BJ (cell line): ENCODE data around the gene ST3GAL2. TPM values are rescaled to one million over a fixed set of nuclear protein-coding genes. Genes with fewer than 3 reads are reported as not detected.

Experiments
- CTCF ChIA-PET: fragments of 350-600 bp; formaldehyde crosslinking; extraction: SDS; loops from one replicate; lab custom pipeline; 2021; ENCODE audit warnings: antibody characterized with exemption, inconsistent platforms; lab: Yijun Ruan, JAX
- POLR2A ChIA-PET: fragments of 300-600 bp; sonication (Branson Sonifier 250); formaldehyde crosslinking; extraction: SDS; loops from one replicate; lab custom pipeline; 2021; ENCODE audit warnings: antibody characterized with exemption; lab: Charles Lee
- DNase-seq: peaks from one replicate; pipeline ENCODE4 v3.0.0-alpha.2; 2011; ENCODE audit warnings: low read depth
- H3K27me3 ChIP-seq: 2 replicates; pipeline ENCODE4 v1.6.0; 2011; ENCODE audit warnings: low read length; ENCODE audit not compliant: control insufficient read depth, insufficient read depth
- H3K36me3 ChIP-seq: 2 replicates; pipeline ENCODE4 v1.5.1; 2011; ENCODE audit warnings: low read length; ENCODE audit not compliant: control insufficient read depth, insufficient read depth
- H3K4me3 ChIP-seq: 2 replicates; pipeline ENCODE4 v1.5.1; 2011; ENCODE audit warnings: low read depth, mild to moderate bottlenecking, control low read depth, low read length
- polyA minus RNA-seq: library from RNA; depleted of rRNA, polyadenylated mRNA; stranded (reverse); fragments of >200 nt; gene quantifications from 2 replicates; pipeline ENCODE4 v1.2.3, GENCODE V29; 2011; rRNA and poly(A)+ RNA removed
- polyA plus RNA-seq: library from polyadenylated mRNA; depleted of rRNA; stranded (reverse); fragments of >200 nt; gene quantifications from 2 replicates; pipeline ENCODE4 v1.2.3, GENCODE V29; 2011; rRNA removed
- TF ChIP-seq, protein P1 (sequence below): IDR thresholded peaks from 2 replicates; pipeline ENCODE4 v1.5.1; 2011; ENCODE audit warnings: low read depth, mild to moderate bottlenecking, control low read depth, inconsistent platforms, low read length, moderate library complexity; ENCODE audit not compliant: insufficient read depth

ST3GAL2 gene, protein sequence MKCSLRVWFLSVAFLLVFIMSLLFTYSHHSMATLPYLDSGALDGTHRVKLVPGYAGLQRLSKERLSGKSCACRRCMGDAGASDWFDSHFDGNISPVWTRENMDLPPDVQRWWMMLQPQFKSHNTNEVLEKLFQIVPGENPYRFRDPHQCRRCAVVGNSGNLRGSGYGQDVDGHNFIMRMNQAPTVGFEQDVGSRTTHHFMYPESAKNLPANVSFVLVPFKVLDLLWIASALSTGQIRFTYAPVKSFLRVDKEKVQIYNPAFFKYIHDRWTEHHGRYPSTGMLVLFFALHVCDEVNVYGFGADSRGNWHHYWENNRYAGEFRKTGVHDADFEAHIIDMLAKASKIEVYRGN
- 20.3 and 24.7 TPM in 2 replicates for polyA plus RNA-seq
- 33.0 and 40.4 TPM in 2 replicates for polyA minus RNA-seq

- DNase-seq: peak; percentile 63
- ChIA-PET POLR2A (no interaction called here), CTCF (interaction anchor here (0.6 to 2.5 kb wide), 6 partner anchors 11 to 215 kb away, joined by 3 to 9 read pairs (median 4); no protein-coding TSS in a partner anchor)
- no peaks in the 10 kb centered on the region for H3K27me3 ChIP-seq
- H3K36me3 ChIP-seq: peaks cover 2% of the 10 kb centered on the region; the same call in 1 of the 2 replicates
- TF ChIP-seq, protein P1, sequence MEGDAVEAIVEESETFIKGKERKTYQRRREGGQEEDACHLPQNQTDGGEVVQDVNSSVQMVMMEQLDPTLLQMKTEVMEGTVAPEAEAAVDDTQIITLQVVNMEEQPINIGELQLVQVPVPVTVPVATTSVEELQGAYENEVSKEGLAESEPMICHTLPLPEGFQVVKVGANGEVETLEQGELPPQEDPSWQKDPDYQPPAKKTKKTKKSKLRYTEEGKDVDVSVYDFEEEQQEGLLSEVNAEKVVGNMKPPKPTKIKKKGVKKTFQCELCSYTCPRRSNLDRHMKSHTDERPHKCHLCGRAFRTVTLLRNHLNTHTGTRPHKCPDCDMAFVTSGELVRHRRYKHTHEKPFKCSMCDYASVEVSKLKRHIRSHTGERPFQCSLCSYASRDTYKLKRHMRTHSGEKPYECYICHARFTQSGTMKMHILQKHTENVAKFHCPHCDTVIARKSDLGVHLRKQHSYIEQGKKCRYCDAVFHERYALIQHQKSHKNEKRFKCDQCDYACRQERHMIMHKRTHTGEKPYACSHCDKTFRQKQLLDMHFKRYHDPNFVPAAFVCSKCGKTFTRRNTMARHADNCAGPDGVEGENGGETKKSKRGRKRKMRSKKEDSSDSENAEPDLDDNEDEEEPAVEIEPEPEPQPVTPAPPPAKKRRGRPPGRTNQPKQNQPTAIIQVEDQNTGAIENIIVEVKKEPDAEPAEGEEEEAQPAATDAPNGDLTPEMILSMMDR: peak; percentile 32
- H3K4me3 ChIP-seq: peak within 1 kb of the TSS; percentile 67
These were observed at the start of gene ST3GAL2 for GRCh38 chr16:70438969-70439862. ST3GAL2 (minus strand) TSS chr16:70439100; CDS start chr16:70398530, 40,570 bp downstream.

DNA sequence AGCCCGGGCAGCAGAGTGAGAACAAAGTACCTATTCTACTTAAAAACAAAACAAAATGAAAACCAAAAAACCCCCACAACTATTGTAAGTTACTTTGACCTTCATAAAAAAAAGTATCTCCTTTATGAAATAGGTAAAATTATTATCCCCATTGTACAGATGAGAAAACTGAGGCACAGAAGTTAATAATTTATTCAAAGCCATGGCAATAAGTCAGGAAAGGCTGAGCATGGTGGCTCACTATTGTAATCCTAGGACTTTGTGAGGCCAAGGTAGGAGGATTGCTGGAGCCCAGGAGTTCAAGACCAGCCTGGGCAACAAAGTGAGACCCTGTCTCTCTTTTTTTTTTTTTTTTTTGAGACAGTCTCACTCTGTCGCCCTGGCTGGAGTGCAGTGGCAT, 46.0 kb upstream of the ST3GAL2 start:
- peaks cover 18% of the 10 kb centered on the region for H3K36me3 ChIP-seq
- ChIA-PET POLR2A (no interaction called here), CTCF (interaction anchor here (1.2 kb wide), 1 partner anchor 92 kb away, joined by 3 read pairs; no protein-coding TSS in a partner anchor)

DNA sequence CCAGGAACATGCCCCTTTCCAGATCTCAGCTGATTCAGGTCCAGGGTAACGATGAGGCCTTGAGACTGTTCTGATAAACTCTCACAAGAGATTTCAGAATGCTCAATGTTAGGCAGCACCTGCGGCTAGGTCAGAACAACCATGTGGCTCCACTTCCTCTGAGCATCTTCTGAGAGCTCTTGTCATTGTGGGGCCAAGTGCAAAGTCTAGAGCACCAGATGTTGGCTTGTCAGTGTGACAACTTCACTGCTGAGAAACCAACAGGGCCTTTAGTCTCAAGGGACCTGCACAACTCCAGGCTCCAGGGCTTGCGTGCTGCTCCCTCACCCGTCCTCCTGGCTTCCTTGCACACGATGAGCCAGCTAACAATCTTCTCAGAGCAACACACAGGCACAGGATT, 44.5 kb upstream of the ST3GAL2 start:
- Histone ChIP-seq H3K4me3 (no peak overlapping the region), H3K36me3 (peaks cover 23% of the 10 kb centered on the region), H3K27me3 (no peaks in the 10 kb centered on the region)
- POLR2A ChIA-PET: no interaction called here
- TF ChIP-seq, protein P1: no peak
- CTCF ChIA-PET: interaction anchor here (0.7 to 1.5 kb wide), 2 partner anchors 8 to 26 kb away, joined by 3 read pairs; no protein-coding TSS in a partner anchor
- DNase-seq: no peak

More for the DNA sequence above, 46.0 kb upstream of the ST3GAL2 start:
- DNase-seq: no peak
- TF ChIP-seq, protein P1: no peak
- Histone ChIP-seq H3K4me3 (no peak overlapping the region), H3K27me3 (no peaks in the 10 kb centered on the region)

DNA sequence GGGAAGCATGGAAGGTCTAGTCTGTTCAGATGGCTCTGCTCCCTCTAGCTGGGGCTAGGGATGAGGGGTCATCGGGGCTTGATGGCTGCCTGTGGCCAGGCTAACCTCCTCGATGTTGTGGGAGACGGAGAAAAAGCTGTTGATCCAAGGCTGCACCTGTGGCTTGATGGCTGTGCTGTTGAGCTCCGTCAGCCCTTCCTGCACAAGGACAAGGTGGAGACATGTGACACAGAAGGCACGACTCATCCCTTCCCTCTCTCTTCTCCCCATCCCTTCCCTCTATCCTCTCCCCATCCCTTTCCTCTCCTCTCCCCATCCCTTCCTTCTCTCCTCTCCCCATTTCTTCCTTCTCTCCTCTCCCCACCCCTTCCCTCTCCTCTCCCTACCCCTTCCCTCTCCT, 43.7 kb upstream of the ST3GAL2 start:
- POLR2A ChIA-PET: no interaction called here
- TF ChIP-seq, protein P1: no peak
- CTCF ChIA-PET: no interaction called here
- H3K4me3 ChIP-seq: no peak overlapping the region
- H3K27me3 ChIP-seq: no peaks in the 10 kb centered on the region
- H3K36me3 ChIP-seq: peaks cover 26% of the 10 kb centered on the region
- no peak for DNase-seq
